NCI-H1105 treated with DMSO at 0.1 percent for 48 hours (cell line): Measurements from ENCODE around the gene TRA2B.

Experiments used
- DNase-seq: peaks from one replicate; lab custom pipeline; 2025; lab: John Stamatoyannopoulos, UW

The TRA2B gene

GRCh38 chr3:185937689-185938374, at the start of gene TRA2B:
Gene TRA2B, minus strand, starts transcription at chr3:185938014. Its CDS starts 154 bp downstream, at chr3:185937860.
- DNase-seq, result peak; percentile 99

GRCh38 chr3:185986198-185986777, 48.5 kb upstream of the TRA2B start:
- DNase-seq, result no peak

- no peak for DNase-seq
These were observed 46.4 kb upstream of the TRA2B start for GRCh38 chr3:185984203-185984602.

GRCh38 chr3:185983495-185984141, 45.8 kb upstream of the TRA2B start:
- peak; percentile 79 for DNase-seq

GRCh38 chr3:185982632-185983031, 44.8 kb upstream of the TRA2B start:
- DNase-seq, result no peak

- DNase-seq, result no peak
These were observed 43.8 kb upstream of the TRA2B start for GRCh38 chr3:185981621-185982020.

- DNase-seq, result no peak
These were observed 41.9 kb upstream of the TRA2B start for GRCh38 chr3:185979721-185980121.

GRCh38 chr3:185978516-185978915, 40.7 kb upstream of the TRA2B start:
- no peak for DNase-seq

- DNase-seq, result no peak
These were observed 39.8 kb upstream of the TRA2B start for GRCh38 chr3:185977679-185978040.

- DNase-seq, result peak; percentile 77
These were observed 39.3 kb upstream of the TRA2B start for GRCh38 chr3:185976977-185977678.

- no peak for DNase-seq
These were observed 38.3 kb upstream of the TRA2B start for GRCh38 chr3:185976100-185976499.

GRCh38 chr3:185971579-185971978, 33.8 kb upstream of the TRA2B start:
- DNase-seq, result no peak

GRCh38 chr3:185968168-185968567, 30.4 kb upstream of the TRA2B start:
- no peak for DNase-seq

- DNase-seq, result no peak
These were observed 28.8 kb upstream of the TRA2B start for GRCh38 chr3:185966655-185967054.

GRCh38 chr3:185965496-185965895, 27.7 kb upstream of the TRA2B start:
- no peak for DNase-seq

GRCh38 chr3:185961675-185962232, 23.9 kb upstream of the TRA2B start:
- no peak for DNase-seq

- no peak for DNase-seq
These were observed 22.9 kb upstream of the TRA2B start for GRCh38 chr3:185960522-185961288.

GRCh38 chr3:185959609-185960521, 22.1 kb upstream of the TRA2B start:
- DNase-seq, result no peak

- DNase-seq, result no peak
These were observed 20.8 kb upstream of the TRA2B start for GRCh38 chr3:185958626-185959025.

- DNase-seq, result no peak
These were observed 18.4 kb upstream of the TRA2B start for GRCh38 chr3:185956244-185956643.

GRCh38 chr3:185954366-185954723, 16.5 kb upstream of the TRA2B start:
- no peak for DNase-seq
